HepG2 (cell line): ENCODE measurements around the gene ERCC4.

Experiments
- POLR2A ChIP-seq, 2 experiments: IDR thresholded peaks; 2 replicates each; pipeline ENCODE4 v1.6.1; 2011; ENCODE audit warnings: low read depth in 2 of 2, low read length in 2 of 2, mild to moderate bottlenecking in 1 of 2, moderate library complexity in 1 of 2; ENCODE audit not compliant: insufficient read depth in 1 of 2
- POLR2AphosphoS5 ChIP-seq: IDR thresholded peaks from 2 replicates; pipeline ENCODE4 v1.6.1; 2012; ENCODE audit warnings: low read depth, low read length
- PREB ChIP-seq: sonication (generic); formaldehyde crosslinking; IDR thresholded peaks from 2 replicates; pipeline ENCODE4 v1.4.0; 2020; ENCODE audit warnings: missing genetic modification reagents
- SIN3A ChIP-seq: IDR thresholded peaks from 2 replicates; pipeline ENCODE4 v1.6.1; 2011; ENCODE audit warnings: low read depth, mild to moderate bottlenecking, control low read depth, low read length, borderline replicate concordance
- SP4 ChIP-seq: sonication (generic); formaldehyde crosslinking; IDR thresholded peaks from 2 replicates; pipeline ENCODE4 v1.8.1; 2023; ENCODE audit warnings: mild to moderate bottlenecking, missing genetic modification reagents
- SRF ChIP-seq: IDR thresholded peaks from 2 replicates; pipeline ENCODE4 v1.6.1; 2011; ENCODE audit warnings: mild to moderate bottlenecking, low read depth, low read length, moderate library complexity

- TF ChIP-seq POLR2AphosphoS5 (no peak), SRF (no peak; the same call in 1 of the 2 replicates), PREB (CRISPR knock-in tag) (no peak), SIN3A (no peak), SP4 (CRISPR knock-in tag) (no peak), POLR2A (IDR thresholded peaks at IDR 0.05; ENCODE audit: insufficient read depth in 1 of 2, low read depth in 2 of 2, low read length in 2 of 2) (no peak)
Observed at GRCh38 chr16:13957197-13958078, 37.5 kb downstream of the ERCC4 start.
